Upper lobe of right lung (tissue), 1 donor: ENCODE data around the gene SECISBP2. TPM values are rescaled to one million over a fixed set of nuclear protein-coding genes. Genes with fewer than 3 reads are reported as not detected.
"Not testable (repeated sequence)": the region's sequence is repeated elsewhere in the genome, so short reads cannot be mapped to it uniquely, and the experiment has no call there.

Experiments used
- ATAC-seq: fragments of 200-7000 bp; cut with Tn5 transposase; one replicate; pipeline ENCODE4 v1.9.1; 2020; ENCODE audit warnings: mild to moderate bottlenecking, moderate library complexity
- DNase-seq: peaks from one replicate; pipeline ENCODE4 v3.0.0-alpha.2; 2020
- H3K27ac ChIP-seq: fragments of 200-600 bp; one replicate; pipeline ENCODE4 v1.8.0; 2022
- H3K27me3 ChIP-seq: fragments of 200-600 bp; one replicate; pipeline ENCODE4 v1.8.0; 2022; ENCODE audit warnings: mild to moderate bottlenecking
- H3K36me3 ChIP-seq: fragments of 200-600 bp; one replicate; pipeline ENCODE4 v1.8.0; 2022
- H3K4me1 ChIP-seq: fragments of 200-600 bp; one replicate; pipeline ENCODE4 v1.8.0; 2022
- H3K4me3 ChIP-seq: fragments of 200-600 bp; one replicate; pipeline ENCODE4 v1.8.0; 2022; ENCODE audit warnings: mild to moderate bottlenecking
- H3K9me3 ChIP-seq: fragments of 200-600 bp; one replicate; pipeline ENCODE4 v1.8.0; 2022
- CTCF ChIP-seq: fragments of 200-600 bp; IDR thresholded peaks from one replicate; pipeline ENCODE4 v1.8.0; 2022; ENCODE audit warnings: antibody characterized with exemption
- intact Hi-C: fragments of 100-400 bp; cut with DNase I; formaldehyde crosslinking; loops from one replicate; pipeline ENCODE4 v1.11.0; 2022
- total RNA-seq: library from RNA; stranded (reverse); fragmentation: NEBNext Ultra II Directional; extraction: Animal tissue kit (Norgen Biotek cat#: 25700); gene quantifications from one replicate; pipeline ENCODE4 v1.2.1, GENCODE V29; 2021
- donor health status: DM: no; HTN: yes; CAD: no; lungs with severe emphysema.

Gene SECISBP2
- total RNA-seq, 1 donor from 2014 or later = 58.0 TPM

GRCh38 chr9:89367726-89368437 is 49.6 kb downstream of the SECISBP2 start:
- intact Hi-C loops = no loop called here
- DNase-seq (peak; percentile 48), ATAC-seq (no peak)
- no peak overlapping the region for H3K4me3 ChIP-seq
- no peaks in the 10 kb centered on the region for H3K36me3 ChIP-seq
- no peak overlapping the region for H3K27ac ChIP-seq
- H3K9me3 ChIP-seq = no peaks in the 10 kb centered on the region
- H3K27me3 ChIP-seq = no peaks in the 10 kb centered on the region
- no peaks in the 10 kb centered on the region for H3K4me1 ChIP-seq
- TF ChIP-seq CTCF = no peak

GRCh38 chr9:89368550-89368949 is 50.2 kb downstream of the SECISBP2 start:
- no peak overlapping the region for H3K4me3 ChIP-seq
- H3K27me3 ChIP-seq = no peaks in the 10 kb centered on the region
- no peaks in the 10 kb centered on the region for H3K4me1 ChIP-seq
- TF ChIP-seq CTCF = no peak
- intact Hi-C loops = no loop called here
- H3K36me3 ChIP-seq = no peaks in the 10 kb centered on the region
- no peak for ATAC-seq
- no peaks in the 10 kb centered on the region for H3K9me3 ChIP-seq
- no peak overlapping the region for H3K27ac ChIP-seq
- DNase-seq = peak; percentile 31

- ATAC-seq (no peak), DNase-seq (no peak)
- H3K27ac ChIP-seq = no peak overlapping the region
- no peaks in the 10 kb centered on the region for H3K36me3 ChIP-seq
- no peaks in the 10 kb centered on the region for H3K4me1 ChIP-seq
- no peak for TF ChIP-seq CTCF
- intact Hi-C loops = no loop called here
- H3K27me3 ChIP-seq = no peaks in the 10 kb centered on the region
- no peak overlapping the region for H3K4me3 ChIP-seq
- no peaks in the 10 kb centered on the region for H3K9me3 ChIP-seq
Measured at GRCh38 chr9:89368978-89369377, 50.7 kb downstream of the SECISBP2 start.

- no peaks in the 10 kb centered on the region for H3K27me3 ChIP-seq
- no peaks in the 10 kb centered on the region for H3K4me1 ChIP-seq
- DNase-seq (no peak), ATAC-seq (no peak)
- no peaks in the 10 kb centered on the region for H3K36me3 ChIP-seq
- TF ChIP-seq CTCF = no peak
- H3K9me3 ChIP-seq = no peaks in the 10 kb centered on the region
- intact Hi-C loops = no loop called here
- H3K27ac ChIP-seq = no peak overlapping the region
- no peak overlapping the region for H3K4me3 ChIP-seq
Measured at GRCh38 chr9:89370593-89370992, 52.3 kb downstream of the SECISBP2 start.

GRCh38 chr9:89371791-89372190 is 53.5 kb downstream of the SECISBP2 start:
- H3K9me3 ChIP-seq, DNase-seq, ATAC-seq, H3K27ac ChIP-seq, H3K27me3 ChIP-seq, H3K36me3 ChIP-seq, H3K4me1 ChIP-seq, H3K4me3 ChIP-seq, intact Hi-C loops: not testable (repeated sequence)

- no peak for TF ChIP-seq CTCF
- Histone ChIP-seq H3K9me3 (no peaks in the 10 kb centered on the region), H3K36me3 (peaks cover 2% of the 10 kb centered on the region), H3K27ac (no peak overlapping the region), H3K27me3 (no peaks in the 10 kb centered on the region), H3K4me3 (no peak overlapping the region), H3K4me1 (no peaks in the 10 kb centered on the region)
- no peak for DNase-seq
- peak; percentile 4 for ATAC-seq
- intact Hi-C loops = no loop called here
Measured at GRCh38 chr9:89372230-89372816, 54.0 kb downstream of the SECISBP2 start.
